H1 (cell line): ENCODE data around the gene GNAL. TPM values are rescaled to one million over a fixed set of nuclear protein-coding genes. Genes with fewer than 3 reads are reported as not detected.

Experiments
- CTCF ChIA-PET: fragments of 300-600 bp; sonication (Branson Sonifier 250); formaldehyde crosslinking; loops from one replicate; lab custom pipeline; 2021; ENCODE audit not compliant: partially characterized antibody; lab: Charles Lee
- POLR2A ChIA-PET: fragments of 300-600 bp; sonication (Branson Sonifier 250); formaldehyde crosslinking; loops from one replicate; lab custom pipeline; 2021; ENCODE audit warnings: inconsistent platforms; ENCODE audit not compliant: partially characterized antibody; lab: Charles Lee
- DNase-seq, 2 experiments: peaks; one replicate each; pipeline versions ENCODE4 v3.0.0 to v3.0.0-alpha.2; 2010 to 2022; ENCODE audit warnings: low spot score in 2 of 2, low read depth in 1 of 2, mixed read lengths in 1 of 2
- FAIRE-seq: peaks from 2 replicates; lab custom pipeline; 2011; peaks lifted over from hg19 to GRCh38; lab: Jason Lieb, UNC
- H2AFZ ChIP-seq: 2 replicates; pipeline ENCODE4 v1.8.1; 2012; ENCODE audit warnings: low read length, inconsistent platforms
- H2AK5ac ChIP-seq: 2 replicates; pipeline ENCODE4 v1.6.1; 2013; ENCODE audit warnings: low read depth, low read length
- H2BK120ac ChIP-seq: replicated peaks from 2 replicates; pipeline ENCODE3; 2013; ENCODE audit warnings: low read depth, low read length, inconsistent platforms
- H2BK12ac ChIP-seq: 2 replicates; pipeline ENCODE4 v1.6.1; 2013; ENCODE audit warnings: low read depth, low read length
- H2BK15ac ChIP-seq: 2 replicates; pipeline ENCODE4 v1.6.1; 2013; ENCODE audit warnings: low read length
- H2BK20ac ChIP-seq: 2 replicates; pipeline ENCODE4 v1.6.1; 2013; ENCODE audit warnings: low read length
- H2BK5ac ChIP-seq: 2 replicates; pipeline ENCODE4 v1.6.1; 2013; ENCODE audit warnings: low read depth, low read length
- H3K14ac ChIP-seq: 2 replicates; pipeline ENCODE4 v1.6.1; 2013; ENCODE audit warnings: inconsistent platforms; ENCODE audit not compliant: insufficient read length
- H3K18ac ChIP-seq: 2 replicates; pipeline ENCODE4 v1.6.1; 2013; ENCODE audit warnings: low read length; ENCODE audit errors: extremely low read depth
- H3K23ac ChIP-seq: 2 replicates; pipeline ENCODE4 v1.6.1; 2013; ENCODE audit warnings: inconsistent platforms; ENCODE audit not compliant: insufficient read length
- H3K23me2 ChIP-seq: 2 replicates; pipeline ENCODE4 v1.6.1; 2013; ENCODE audit warnings: low read depth, low read length
- H3K27ac ChIP-seq: 2 replicates; pipeline ENCODE4 v1.6.1; 2011; ENCODE audit warnings: low read depth, low read length, inconsistent platforms
- H3K27me3 ChIP-seq, 4 experiments: replicated peaks in 1 of 4; 1 replicate in 1 of 4; 2 replicates in 3 of 4; pipeline versions ENCODE4 v1.6.1 to v1.8.1; 2011 to 2013; ENCODE audit warnings: low read length in 3 of 4, mild to moderate bottlenecking in 3 of 4, inconsistent platforms in 2 of 4, mixed read lengths in 2 of 4, moderate library complexity in 1 of 4; ENCODE audit not compliant: control insufficient read depth in 3 of 4, insufficient read depth in 3 of 4; ENCODE audit errors: extremely low read depth in 1 of 4
- H3K36me3 ChIP-seq, 4 experiments: 2 replicates each; pipeline versions ENCODE4 v1.6.1 to v1.8.1; 2011 to 2013; ENCODE audit warnings: mild to moderate bottlenecking in 4 of 4, low read length in 3 of 4, moderate library complexity in 2 of 4, control low read depth in 1 of 4, inconsistent platforms in 1 of 4; ENCODE audit not compliant: insufficient read depth in 4 of 4, control insufficient read depth in 2 of 4
- H3K4ac ChIP-seq: replicated peaks from 2 replicates; pipeline ENCODE3; 2013; ENCODE audit warnings: low read length, low read depth, mixed read lengths, inconsistent platforms; ENCODE audit not compliant: insufficient read length
- H3K4me1 ChIP-seq, 4 experiments: replicated peaks in 1 of 4; 1 replicate in 1 of 4; 2 replicates in 3 of 4; pipeline versions ENCODE4 v1.6.1 to v1.8.1; 2011 to 2013; ENCODE audit warnings: low read length in 3 of 4, inconsistent platforms in 2 of 4, mixed read lengths in 1 of 4; ENCODE audit not compliant: insufficient read depth in 4 of 4, control insufficient read depth in 3 of 4
- H3K4me2 ChIP-seq, 2 experiments: 2 replicates each; pipeline versions ENCODE4 v1.6.1 to v1.8.1; 2011 to 2013; ENCODE audit warnings: low read depth in 2 of 2, low read length in 2 of 2, control low read depth in 1 of 2, inconsistent platforms in 1 of 2, mild to moderate bottlenecking in 1 of 2; ENCODE audit not compliant: insufficient read depth in 1 of 2
- H3K4me3 ChIP-seq, 4 experiments: fragments of 200-600, 300-600 bp in 1 of 4; sonication (generic), shearing (Covaris generic), sonication (Bioruptor Twin) in 1 of 4; 2 replicates each; pipeline versions ENCODE4 v1.5.1 to v1.8.1; 2011 to 2016; ENCODE audit warnings: low read length in 4 of 4, low read depth in 3 of 4, control low read depth in 2 of 4, inconsistent platforms in 2 of 4, mild to moderate bottlenecking in 2 of 4, mixed read lengths in 1 of 4, moderate library complexity in 1 of 4; ENCODE audit not compliant: insufficient read depth in 2 of 4; ENCODE audit errors: extremely low read depth in 1 of 4
- H3K56ac ChIP-seq: replicated peaks from 2 replicates; pipeline ENCODE3; 2013; ENCODE audit warnings: low read depth, mild to moderate bottlenecking, mixed read lengths, low read length, inconsistent platforms; ENCODE audit not compliant: insufficient read length
- H3K79me1 ChIP-seq: 2 replicates; pipeline ENCODE4 v1.6.1; 2013; ENCODE audit warnings: low read depth, low read length, control low read depth
- H3K79me2 ChIP-seq, 2 experiments: 2 replicates each; pipeline versions ENCODE4 v1.6.1 to v1.8.1; 2012 to 2013; ENCODE audit warnings: low read length in 2 of 2, mild to moderate bottlenecking in 2 of 2, inconsistent platforms in 1 of 2; ENCODE audit not compliant: insufficient read depth in 2 of 2, control insufficient read depth in 1 of 2
- H3K9ac ChIP-seq, 4 experiments: replicated peaks in 1 of 4; 1 replicate in 1 of 4; 2 replicates in 3 of 4; pipeline versions ENCODE4 v1.6.1 to v1.8.1; 2011 to 2013; ENCODE audit warnings: low read depth in 3 of 4, low read length in 3 of 4, control low read depth in 2 of 4, mild to moderate bottlenecking in 2 of 4, moderate library complexity in 2 of 4, inconsistent platforms in 1 of 4; ENCODE audit errors: extremely low read depth in 1 of 4
- H3K9me3 ChIP-seq, 2 experiments: 2 replicates each; pipeline versions ENCODE4 v1.6.1 to v1.8.1; 2012 to 2013; ENCODE audit warnings: mild to moderate bottlenecking in 2 of 2, moderate library complexity in 2 of 2, control low read depth in 1 of 2, inconsistent platforms in 1 of 2, low read depth in 1 of 2, low read length in 1 of 2, mixed read lengths in 1 of 2; ENCODE audit not compliant: insufficient read depth in 2 of 2
- H4K20me1 ChIP-seq, 2 experiments: replicated peaks in 1 of 2; 2 replicates each; pipeline versions ENCODE3 to v1.8.1; 2011 to 2013; ENCODE audit warnings: inconsistent platforms in 2 of 2, low read length in 2 of 2, mild to moderate bottlenecking in 1 of 2; ENCODE audit not compliant: insufficient read depth in 2 of 2, control insufficient read depth in 1 of 2
- H4K5ac ChIP-seq: 2 replicates; pipeline ENCODE4 v1.6.1; 2013; ENCODE audit warnings: low read length, low read depth, mixed read lengths, inconsistent platforms; ENCODE audit not compliant: insufficient read length
- H4K8ac ChIP-seq: 2 replicates; pipeline ENCODE4 v1.8.0; 2013; ENCODE audit warnings: mild to moderate bottlenecking, moderate library complexity, low read length, inconsistent platforms; ENCODE audit not compliant: insufficient read depth; ENCODE audit errors: extremely low read depth
- H4K91ac ChIP-seq: replicated peaks from 2 replicates; pipeline ENCODE3; 2013; ENCODE audit warnings: low read length, mixed read lengths, inconsistent platforms; ENCODE audit not compliant: insufficient read length
- EZH2 ChIP-seq: fragments of 200-600 bp; sonication (generic); IDR thresholded peaks from 2 replicates; pipeline ENCODE4 v1.7.1; 2012; ENCODE audit warnings: low read depth, mild to moderate bottlenecking, moderate library complexity, low read length, inconsistent platforms; ENCODE audit not compliant: severe bottlenecking
- KDM4A ChIP-seq: IDR thresholded peaks from one replicate; pipeline ENCODE4 v1.7.1; 2012; ENCODE audit warnings: low read depth, mild to moderate bottlenecking, moderate library complexity, low read length, inconsistent platforms; ENCODE audit not compliant: severe bottlenecking
- WGBS, 2 experiments: shearing (Covaris generic) in 1 of 2; methylation state at CpG; one replicate each; pipeline versions ENCODE4 v1.1.6 to v1.1.7; 2013 to 2015; ENCODE audit warnings: low lambda C conversion rate in 2 of 2, mixed read lengths in 2 of 2, inconsistent platforms in 1 of 2, low coverage in 1 of 2, missing lambda C conversion rate in 1 of 2; ENCODE audit not compliant: insufficient replicate concordance in 2 of 2, insufficient coverage in 1 of 2, insufficient read length in 1 of 2; ENCODE audit errors: extremely low coverage in 1 of 2, missing lambda C conversion rate in 1 of 2; 5-methylcytosine and 5-hydroxymethylcytosine counted together
- polyA plus RNA-seq, 7 experiments: library from polyadenylated mRNA; depleted of rRNA in 3 of 7; stranded (reverse) in 5 of 7; unstranded in 2 of 7; fragments of >200 nt in 5 of 7; fragments of 200-250 nt in 2 of 7; gene quantifications; 1 replicate in 5 of 7; 2 replicates in 1 of 7; 4 replicates in 1 of 7; pipeline versions ENCODE4 v1.2.1 to v1.2.3, GENCODE V29; 2011 to 2013; ENCODE audit warnings: missing spikeins in 2 of 7, mixed read lengths in 2 of 7
- total RNA-seq: library from RNA; stranded (reverse); fragmentation: NEBNext Ultra II Directional; extraction: Animal tissue kit (Norgen Biotek cat#: 25700); gene quantifications from 2 replicates; pipeline ENCODE4 v1.2.1, GENCODE V29; 2021

The GNAL gene
- total and polyA plus RNA-seq, 2 of the 8 experiments (the other 6 are each of a cell fraction or from before 2014, with no cell fraction given): 13.2 to 18.3 TPM

- Histone ChIP-seq H3K18ac (no peak overlapping the region), H3K27ac (no peak overlapping the region), H3K56ac (no peak overlapping the region), H3K27me3 (no peaks in the 10 kb centered on the region), H4K20me1 (no peaks in the 10 kb centered on the region), H3K4me3 (no peak overlapping the region), H2AK5ac (no peak overlapping the region), H3K79me1 (no peaks in the 10 kb centered on the region), H3K14ac (no peak overlapping the region), H3K4ac (no peak overlapping the region), H3K23ac (no peak overlapping the region), H2AFZ (no peak overlapping the region), H2BK20ac (no peak overlapping the region), H2BK12ac (no peak overlapping the region), H3K79me2 (no peaks in the 10 kb centered on the region), H3K4me1 (no peaks in the 10 kb centered on the region; a peak in 2 of 7 replicates), H3K9me3 (no peaks in the 10 kb centered on the region), H2BK5ac (no peak overlapping the region), H4K91ac (no peak overlapping the region), H4K8ac (no peak overlapping the region), H3K9ac (no peak overlapping the region), H2BK15ac (no peak overlapping the region), H3K23me2 (no peaks in the 10 kb centered on the region), H2BK120ac (no peak overlapping the region), H3K4me2 (no peak overlapping the region), H3K36me3 (no peaks in the 10 kb centered on the region), H4K5ac (no peak overlapping the region)
- ChIA-PET CTCF (interaction anchor here (0.6 to 4.7 kb wide), 5 partner anchors 9 to 1941 kb away, joined by 3 to 41 read pairs (median 6); no protein-coding TSS in a partner anchor), POLR2A (no interaction called here)
- DNase-seq (no peak), FAIRE-seq (no peak)
- TF ChIP-seq EZH2 (no peak), KDM4A (no peak)
- WGBS, 2 experiments: 63% methylated on average over 4 of the region's 4 CpGs; no CpG with 5 or more reads in 1 of the 2 experiments
These were observed 23.9 kb upstream of the GNAL start for GRCh38 chr18:11665146-11665545.
